Measurements from ENCODE around the gene NCKAP5.
"Not testable (repeated sequence)": the region's sequence is repeated elsewhere in the genome, so short reads cannot be mapped to it uniquely, and the experiment has no call there.

NCKAP5 gene

GRCh38 chr2:133215477-133215876 is 352.8 kb downstream of the NCKAP5 start:
- no peak for DNase-seq (ENCODE audit: low read depth in 1 of 2, low spot score in 1 of 2)
- TF ChIP-seq SPI1 (IDR thresholded peaks at IDR 0.05; ENCODE audit: borderline replicate concordance, low read depth) = no peak
- H3K27me3 ChIP-seq (ENCODE audit: insufficient read depth, poor library complexity, severe bottlenecking) = no peaks in the 10 kb centered on the region
- H3K4me3 ChIP-seq (replicated peaks; ENCODE audit: insufficient read depth, low read length) = no peak overlapping the region
- H3K27ac ChIP-seq (replicated peaks) = no peak overlapping the region

GRCh38 chr2:133213651-133214050 is 354.6 kb downstream of the NCKAP5 start:
- no peak overlapping the region for H3K27ac ChIP-seq (replicated peaks)
- H3K4me3 ChIP-seq (replicated peaks; ENCODE audit: insufficient read depth, low read length) = no peak overlapping the region
- TF ChIP-seq REST (IDR thresholded peaks at IDR 0.05; ENCODE audit: insufficient replicate concordance, low read depth) (no peak), GABPA (IDR thresholded peaks at IDR 0.05; ENCODE audit: low read depth) (no peak), POLR2AphosphoS5 (IDR thresholded peaks at IDR 0.05; ENCODE audit: low read depth) (no peak), CTCF (IDR thresholded peaks at IDR 0.05; ENCODE audit: insufficient read depth, low read length) (no peak), SPI1 (IDR thresholded peaks at IDR 0.05; ENCODE audit: borderline replicate concordance, low read depth) (no peak)
- DNase-seq (ENCODE audit: low read depth in 1 of 2, low spot score in 1 of 2) = no peak
- no peaks in the 10 kb centered on the region for H3K27me3 ChIP-seq (ENCODE audit: insufficient read depth, poor library complexity, severe bottlenecking)

- H3K27me3 ChIP-seq (ENCODE audit: insufficient read depth, poor library complexity, severe bottlenecking) = no peaks in the 10 kb centered on the region
- no peak overlapping the region for H3K27ac ChIP-seq (replicated peaks)
- no peak overlapping the region for H3K4me3 ChIP-seq (replicated peaks; ENCODE audit: insufficient read depth, low read length)
- TF ChIP-seq POLR2AphosphoS5 (IDR thresholded peaks at IDR 0.05; ENCODE audit: low read depth) (no peak), REST (IDR thresholded peaks at IDR 0.05; ENCODE audit: insufficient replicate concordance, low read depth) (no peak), SPI1 (IDR thresholded peaks at IDR 0.05; ENCODE audit: borderline replicate concordance, low read depth) (no peak), GABPA (IDR thresholded peaks at IDR 0.05; ENCODE audit: low read depth) (no peak), CTCF (IDR thresholded peaks at IDR 0.05; ENCODE audit: insufficient read depth, low read length) (no peak)
- no peak for DNase-seq (ENCODE audit: low read depth in 1 of 2, low spot score in 1 of 2)
Measured at GRCh38 chr2:133209325-133209724, 358.9 kb downstream of the NCKAP5 start.

- H3K27ac ChIP-seq (replicated peaks); H3K27me3 ChIP-seq (ENCODE audit: insufficient read depth, poor library complexity, severe bottlenecking); H3K4me3 ChIP-seq (replicated peaks; ENCODE audit: insufficient read depth, low read length); DNase-seq (ENCODE audit: low read depth in 1 of 2, low spot score in 1 of 2): not testable (repeated sequence)
Measured at GRCh38 chr2:133206666-133207065, 361.6 kb downstream of the NCKAP5 start.

GRCh38 chr2:133204421-133204820 is 363.8 kb downstream of the NCKAP5 start:
- H3K27me3 ChIP-seq (ENCODE audit: insufficient read depth, poor library complexity, severe bottlenecking) = no peaks in the 10 kb centered on the region
- no peak for DNase-seq (ENCODE audit: low read depth in 1 of 2, low spot score in 1 of 2)
- no peak overlapping the region for H3K27ac ChIP-seq (replicated peaks)
- TF ChIP-seq CTCF (IDR thresholded peaks at IDR 0.05; ENCODE audit: insufficient read depth, low read length) (no peak), SPI1 (IDR thresholded peaks at IDR 0.05; ENCODE audit: borderline replicate concordance, low read depth) (no peak), REST (IDR thresholded peaks at IDR 0.05; ENCODE audit: insufficient replicate concordance, low read depth) (no peak), POLR2AphosphoS5 (IDR thresholded peaks at IDR 0.05; ENCODE audit: low read depth) (no peak), GABPA (IDR thresholded peaks at IDR 0.05; ENCODE audit: low read depth) (no peak)
- no peak overlapping the region for H3K4me3 ChIP-seq (replicated peaks; ENCODE audit: insufficient read depth, low read length)

Measured in HL-60 (cell line).